ENCODE results near the gene WDCP. TPM values are rescaled to one million over a fixed set of nuclear protein-coding genes. Genes with fewer than 3 reads are reported as not detected.
A peak's percentile ranks its signal among the peaks of the same experiment; 100 is the strongest.

WDCP gene
- total RNA-seq, 1 experiment from 2014 or later, result 20.0 TPM

GRCh38 chr2:24022324-24022974, 24.7 kb downstream of the WDCP start:
- TF ChIP-seq REST (IDR thresholded peaks at IDR 0.05; ENCODE audit: insufficient read depth in 1 of 2, low read depth in 2 of 2, low read length in 1 of 2) (no peak), CTCF (IDR thresholded peaks at IDR 0.05) (no peak), POLR2AphosphoS5 (IDR thresholded peaks at IDR 0.05; ENCODE audit: low read depth, low read length) (no peak), TCF7L2 (IDR thresholded peaks at IDR 0.05; ENCODE audit: low read depth, low read length) (no peak), SIN3A (IDR thresholded peaks at IDR 0.05; ENCODE audit: borderline replicate concordance, insufficient read depth, low read depth, low read length) (no peak)
- Histone ChIP-seq H3K4me1 (ENCODE audit: control insufficient read depth, insufficient read depth, low read length) (no peaks in the 10 kb centered on the region), H3K36me3 (ENCODE audit: control insufficient read depth, insufficient read depth, low read length) (no peaks in the 10 kb centered on the region; the same call in 1 of the 2 replicates), H3K27ac (ENCODE audit: low read length) (no peak overlapping the region), H3K4me3 (ENCODE audit: low read depth in 2 of 2, low read length in 2 of 2) (no peak overlapping the region), H3K9me3 (ENCODE audit: control insufficient read depth, insufficient read depth, low read depth, low read length) (no peaks in the 10 kb centered on the region), H3K27me3 (ENCODE audit: control insufficient read depth, insufficient read depth, low read length) (no peaks in the 10 kb centered on the region)
- intact Hi-C loops (cut with micrococcal nuclease; ENCODE audit: unreplicated experiment), result no loop called here
- in situ Hi-C loops (cut with HindIII; ENCODE audit: low pct_unique_long_range_greater_than_20kb, low sequenced_read_pairs), result no loop called here
- no peak for ATAC-seq
- POLR2A ChIA-PET, result no interaction called here
- no TSS peak for BruUV-seq (replicated peaks)
- no peak for DNase-seq (ENCODE audit: low read depth, low spot score)
- CTCF ChIA-PET, result no interaction called here

GRCh38 chr2:24021122-24021998, 25.8 kb downstream of the WDCP start:
- TF ChIP-seq CTCF (IDR thresholded peaks at IDR 0.05), result peak; percentile 38; the same call in 1 of the 2 replicates
- TF ChIP-seq SIN3A (IDR thresholded peaks at IDR 0.05; ENCODE audit: borderline replicate concordance, insufficient read depth, low read depth, low read length), result no peak
- ATAC-seq, result peak; percentile 74
- no peak for DNase-seq (ENCODE audit: low read depth, low spot score)
- ChIA-PET CTCF (no interaction called here), POLR2A (no interaction called here)
- peaks cover 6% of the 10 kb centered on the region for H3K4me1 ChIP-seq (ENCODE audit: control insufficient read depth, insufficient read depth, low read length)
- in situ Hi-C loops (cut with HindIII; ENCODE audit: low pct_unique_long_range_greater_than_20kb, low sequenced_read_pairs) (no loop called here), intact Hi-C loops (cut with micrococcal nuclease; ENCODE audit: unreplicated experiment) (no loop called here)
- H3K9me3 ChIP-seq (ENCODE audit: control insufficient read depth, insufficient read depth, low read depth, low read length), result no peaks in the 10 kb centered on the region
- H3K27me3 ChIP-seq (ENCODE audit: control insufficient read depth, insufficient read depth, low read length), result no peaks in the 10 kb centered on the region
- BruUV-seq (replicated peaks), result no TSS peak
- H3K36me3 ChIP-seq (ENCODE audit: control insufficient read depth, insufficient read depth, low read length), result no peaks in the 10 kb centered on the region
- H3K27ac ChIP-seq (ENCODE audit: low read length), result no peak overlapping the region
- H3K4me3 ChIP-seq (ENCODE audit: low read depth in 2 of 2, low read length in 2 of 2), result no peak overlapping the region

All from Panc1 (cell line).